GM19351 (cell line): Measurements from ENCODE around the gene TMX4.
"Not testable (repeated sequence)": the region's sequence is repeated elsewhere in the genome, so short reads cannot be mapped to it uniquely, and the experiment has no call there.

Source experiments
- ATAC-seq: cut with Tn5 transposase; IDR thresholded peaks from one replicate; pipeline ENCODE4 v1.9.1; 2021; ENCODE audit warnings: mild to moderate bottlenecking, moderate library complexity; ENCODE audit not compliant: unreplicated experiment

TMX4 gene

DNA sequence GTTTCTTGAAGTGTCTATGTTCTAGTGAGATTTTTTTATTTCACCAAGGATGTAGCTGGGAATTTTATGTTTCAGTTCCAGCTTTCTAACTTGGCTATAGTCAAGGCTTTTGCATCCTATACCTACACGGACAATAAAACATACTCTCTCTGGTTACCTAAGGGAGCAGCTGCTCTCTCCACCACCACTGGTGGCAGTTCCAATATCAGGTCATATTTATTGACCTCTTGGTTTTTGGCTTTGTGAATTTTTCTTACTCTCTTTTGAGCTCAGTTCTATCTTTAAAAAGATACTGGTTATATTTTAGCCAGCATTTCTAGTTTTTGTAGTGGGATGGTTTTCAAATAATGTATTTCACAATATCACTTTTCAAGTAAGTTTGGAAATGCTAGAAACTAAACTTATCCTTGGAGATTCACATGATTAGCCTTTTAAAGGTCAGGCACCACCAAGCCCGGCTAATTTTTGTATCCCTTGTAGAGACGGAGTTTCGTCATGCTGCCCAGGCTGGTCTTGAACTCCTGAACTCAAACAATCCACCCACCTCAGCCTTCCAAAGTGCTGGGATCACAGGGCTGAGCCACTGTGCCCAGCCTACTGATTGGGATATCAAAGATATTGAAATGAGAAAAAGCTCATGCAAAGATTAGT, 44.7 kb downstream of the TMX4 start:
- no peak for ATAC-seq

DNA sequence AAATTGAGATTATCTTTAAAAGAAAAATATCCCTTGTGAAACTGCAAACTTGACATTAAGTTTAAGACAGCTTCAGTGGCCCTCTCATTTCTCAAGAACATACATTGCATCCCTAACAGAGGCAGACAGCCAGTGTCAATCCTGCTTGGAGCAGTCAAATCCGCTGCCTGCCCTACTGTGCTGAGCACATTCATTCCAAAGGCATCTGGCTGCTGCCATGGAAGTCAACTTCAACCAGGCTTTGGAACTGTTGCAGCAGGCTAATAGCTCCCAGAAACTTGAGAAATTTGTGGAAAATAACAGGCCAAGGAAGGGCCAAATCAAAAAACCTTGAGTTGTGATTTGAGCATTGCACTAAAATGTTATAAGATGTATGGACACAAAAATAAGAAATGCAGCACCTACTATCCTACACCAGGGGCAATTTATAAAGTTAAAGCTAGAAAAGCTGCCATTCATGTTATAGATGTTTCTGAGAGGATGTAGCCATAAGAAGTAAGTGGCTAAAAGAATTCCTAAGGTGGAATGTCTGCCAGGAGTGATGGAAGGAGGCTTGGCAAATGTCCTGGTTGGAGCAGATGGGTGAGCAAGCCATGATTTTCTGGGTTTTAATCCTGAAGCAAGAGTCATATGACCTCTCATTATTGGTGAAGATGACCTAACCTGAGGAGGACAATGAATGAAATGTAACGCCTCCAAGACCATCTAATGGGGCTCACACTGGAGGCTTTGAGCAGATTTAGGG, 47.9 kb downstream of the TMX4 start:
- no peak for ATAC-seq

DNA sequence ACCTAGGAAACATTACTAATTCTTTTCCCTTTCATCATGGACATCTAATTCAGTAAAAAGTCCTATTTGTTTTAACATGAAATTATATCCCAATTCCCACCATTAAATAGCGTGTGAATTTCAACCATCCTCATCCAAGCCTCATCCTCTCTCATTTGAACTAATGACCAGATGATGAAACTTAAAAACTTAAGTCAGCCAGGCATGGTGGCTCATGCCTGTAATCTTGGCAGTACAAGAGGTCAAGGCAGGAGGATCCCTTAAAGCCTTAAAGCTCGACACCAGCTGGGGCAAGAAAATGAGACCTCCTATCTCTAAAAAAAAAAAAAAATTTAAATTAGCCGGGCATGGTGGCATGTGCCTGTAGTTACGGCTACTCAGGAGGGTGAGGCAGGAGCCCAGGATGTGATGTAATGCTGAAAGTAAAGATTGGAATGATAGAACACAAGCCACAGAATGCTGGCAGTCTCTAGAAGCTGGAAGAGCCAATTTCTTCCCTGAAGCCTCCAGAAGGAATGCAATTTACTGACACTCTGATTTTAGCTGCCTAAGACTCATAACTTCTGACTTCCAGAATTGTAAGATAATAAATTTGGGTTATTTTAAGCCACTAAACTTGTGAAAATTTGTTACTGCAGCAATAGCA, 52.2 kb downstream of the TMX4 start:
- ATAC-seq: no peak

DNA sequence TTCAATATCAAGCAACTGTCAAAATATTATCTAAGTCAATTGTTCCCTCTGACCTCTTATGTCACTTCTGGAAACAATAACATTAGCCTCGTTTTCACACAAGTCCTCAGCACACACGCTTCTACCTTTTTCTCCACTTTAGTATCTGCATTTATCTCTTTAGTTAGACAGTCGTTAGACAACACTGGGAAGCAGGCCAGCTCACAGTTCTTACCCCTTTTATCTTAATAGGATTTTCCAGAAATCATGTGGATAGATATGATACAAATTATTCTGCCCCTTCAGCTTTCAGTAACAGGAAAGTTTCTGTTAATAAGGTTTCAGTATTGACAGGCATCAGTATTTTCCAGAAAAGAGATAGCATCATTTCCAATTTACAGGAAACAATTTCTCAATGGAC, 53.4 kb downstream of the TMX4 start:
- ATAC-seq: no peak

DNA sequence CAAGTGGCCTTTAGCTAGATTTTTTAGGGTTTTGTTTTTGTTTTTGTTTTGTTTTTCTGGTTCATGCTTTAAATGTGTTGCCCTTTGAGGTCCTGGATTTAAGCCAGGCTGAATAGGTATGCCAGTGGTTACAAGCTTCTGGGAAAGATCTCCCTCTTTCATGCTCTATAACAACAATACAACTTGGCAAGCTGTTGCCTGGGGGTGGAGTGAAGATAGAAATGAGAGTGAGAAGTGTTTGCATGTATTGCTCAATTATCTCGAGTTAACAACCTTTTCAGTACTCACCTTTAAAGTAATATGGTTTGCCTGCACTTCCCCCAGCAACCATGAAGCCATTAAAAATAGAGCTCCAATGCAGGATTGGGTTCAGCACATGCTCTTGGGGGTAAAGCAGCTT, 60.1 kb downstream of the TMX4 start:
- no peak for ATAC-seq

GRCh38 chr20:7956561-7956960, 63.0 kb downstream of the TMX4 start:
- not testable (repeated sequence) for ATAC-seq

DNA sequence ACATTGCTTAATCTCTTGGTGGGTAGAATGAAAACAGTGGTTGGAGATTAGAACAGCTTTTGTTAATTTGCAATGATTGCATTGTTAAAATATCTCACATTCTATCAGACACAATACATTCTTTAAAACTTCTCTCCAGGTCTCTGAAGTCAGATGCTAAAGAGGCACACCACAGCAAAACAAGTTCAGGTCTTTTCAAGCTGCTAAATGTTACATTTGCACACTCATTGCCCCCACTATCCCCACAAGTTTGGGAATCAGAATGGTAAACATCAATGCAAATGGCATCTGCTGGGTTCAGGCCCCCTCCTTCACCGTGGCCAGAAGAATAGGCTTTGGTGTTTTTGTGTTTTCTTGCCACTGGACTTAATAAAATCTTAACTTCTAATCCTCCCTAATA, 69.2 kb downstream of the TMX4 start:
- ATAC-seq: no peak

GRCh38 chr20:7943891-7944290, 75.7 kb downstream of the TMX4 start:
- ATAC-seq: no peak

DNA sequence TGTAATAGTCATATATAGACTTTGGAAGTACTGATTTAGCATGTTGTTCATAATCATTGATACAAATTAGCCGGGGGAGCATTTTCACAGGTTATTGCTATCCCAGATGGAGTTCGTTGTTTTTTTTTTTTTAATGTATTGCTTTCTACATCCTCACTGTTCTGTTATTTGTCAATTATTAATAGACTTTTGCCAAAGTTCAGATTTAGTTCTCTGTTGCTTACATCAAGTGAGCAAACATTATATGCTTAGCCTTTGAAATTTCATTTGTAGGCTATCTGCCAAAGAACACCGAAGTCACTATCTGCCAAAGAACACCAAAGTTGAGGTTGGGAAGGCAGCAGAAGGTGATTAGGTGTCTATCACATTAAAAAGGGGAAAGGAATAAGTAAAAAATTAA, 79.2 kb downstream of the TMX4 start, which contains the start of gene HAO1:
Gene HAO1, minus strand, starts transcription at position 118 of the 400 bp plus-strand sequence. Its CDS starts 36 bp downstream, at position 82.
- ATAC-seq: no peak

GRCh38 chr20:7939663-7940062, 79.9 kb downstream of the TMX4 start:
- ATAC-seq: no peak

- no peak for ATAC-seq
Observed at GRCh38 chr20:7938058-7938457, 81.5 kb downstream of the TMX4 start.

DNA sequence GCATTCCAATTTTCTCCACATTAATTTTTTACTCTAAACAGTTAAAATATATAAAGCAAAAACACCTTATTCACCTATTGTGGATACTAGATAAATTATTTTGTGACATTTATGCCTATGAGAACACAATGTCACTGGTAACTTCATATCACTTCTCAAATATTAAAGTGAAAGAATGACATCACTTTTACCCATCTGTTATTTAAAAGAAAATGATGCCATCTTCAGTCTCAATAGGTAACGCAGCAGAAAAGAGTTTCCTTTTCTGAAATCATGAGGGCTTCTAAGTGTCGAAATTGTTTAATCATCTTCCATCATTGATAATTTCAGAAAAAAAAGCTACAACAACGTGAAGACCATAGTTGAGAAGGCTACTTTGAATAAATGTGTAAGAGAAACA, 82.2 kb downstream of the TMX4 start:
- no peak for ATAC-seq

DNA sequence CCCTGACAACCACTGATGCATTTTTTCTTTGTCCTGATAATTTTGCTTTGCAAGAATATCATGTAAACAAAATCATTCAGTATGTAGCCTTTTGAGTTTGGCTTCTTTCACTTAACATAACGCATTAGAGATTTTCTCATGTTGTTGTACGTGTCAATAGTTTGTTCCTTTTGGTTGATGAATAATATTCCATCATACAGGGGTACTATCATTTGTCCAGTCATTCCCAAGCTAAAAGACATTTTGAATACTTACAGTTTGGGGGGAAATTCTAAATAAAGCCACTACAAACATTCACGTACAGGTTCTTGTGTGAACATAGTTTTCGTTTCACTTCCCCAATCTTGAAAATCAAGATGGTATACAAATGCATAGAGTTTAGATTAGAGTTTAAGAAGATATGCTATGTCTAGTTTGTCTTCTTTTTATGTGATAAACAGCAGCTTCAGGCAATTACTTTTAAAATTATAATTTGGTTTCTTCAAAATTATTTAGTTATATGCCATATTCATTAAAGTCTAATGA, 84.5 kb downstream of the TMX4 start:
- ATAC-seq: peak; percentile 79

GRCh38 chr20:7933346-7933745, 86.2 kb downstream of the TMX4 start:
- no peak for ATAC-seq

DNA sequence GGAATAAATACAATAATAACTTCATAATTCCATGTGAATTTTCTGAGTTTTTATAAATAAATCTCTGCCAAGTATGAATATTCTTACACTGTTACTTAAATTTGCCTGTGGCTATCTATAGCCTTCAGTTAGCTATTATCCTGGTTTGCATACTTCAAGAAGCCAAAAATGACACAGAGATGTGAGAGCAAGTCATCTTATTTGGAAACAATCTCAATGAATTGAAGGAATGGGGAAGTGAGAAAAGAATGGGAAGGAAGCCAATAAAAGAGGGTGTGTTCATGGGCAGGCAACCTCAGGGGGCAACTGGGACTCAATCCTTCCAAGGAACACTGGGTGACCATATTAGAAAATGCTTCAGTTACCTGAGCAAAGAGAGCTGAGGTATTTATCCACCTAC, 89.2 kb downstream of the TMX4 start:
- ATAC-seq: no peak
